Measurements from ENCODE around the gene CASK.

The CASK gene

GRCh38 chrX:41912923-41913322, 10.4 kb downstream of the CASK start:
- no peak for DNase-seq

- no peak for DNase-seq
Observed at GRCh38 chrX:41909068-41909467, 14.3 kb downstream of the CASK start.

- no peak for DNase-seq
Observed at GRCh38 chrX:41906515-41907187, 16.7 kb downstream of the CASK start.

GRCh38 chrX:41903544-41903943, 19.8 kb downstream of the CASK start:
- DNase-seq, result no peak

- no peak for DNase-seq
Observed at GRCh38 chrX:41900321-41900720, 23.0 kb downstream of the CASK start.

- DNase-seq, result no peak
Observed at GRCh38 chrX:41895826-41896225, 27.5 kb downstream of the CASK start.

GRCh38 chrX:41890026-41890423, 33.3 kb downstream of the CASK start:
- no peak for DNase-seq

GRCh38 chrX:41889317-41890025, 33.9 kb downstream of the CASK start:
- no peak for DNase-seq

GRCh38 chrX:41887691-41888090, 35.7 kb downstream of the CASK start:
- no peak for DNase-seq

GRCh38 chrX:41885724-41886123, 37.6 kb downstream of the CASK start:
- no peak for DNase-seq

- no peak for DNase-seq
Observed at GRCh38 chrX:41881166-41881565, 42.2 kb downstream of the CASK start.

- no peak for DNase-seq
Observed at GRCh38 chrX:41877167-41877566, 46.2 kb downstream of the CASK start.

GRCh38 chrX:41875142-41875541, 48.2 kb downstream of the CASK start:
- no peak for DNase-seq

- DNase-seq, result no peak
Observed at GRCh38 chrX:41870719-41871151, 52.6 kb downstream of the CASK start.

GRCh38 chrX:41868392-41868977, 54.9 kb downstream of the CASK start:
- no peak for DNase-seq

- DNase-seq, result no peak
Observed at GRCh38 chrX:41863343-41864203, 59.8 kb downstream of the CASK start.

GRCh38 chrX:41862562-41863184, 60.7 kb downstream of the CASK start:
- no peak for DNase-seq

GRCh38 chrX:41858161-41858775, 65.1 kb downstream of the CASK start:
- DNase-seq, result no peak

GRCh38 chrX:41857670-41858069, 65.7 kb downstream of the CASK start:
- no peak for DNase-seq

GRCh38 chrX:41846714-41847113, 76.6 kb downstream of the CASK start:
- DNase-seq, result no peak

GRCh38 chrX:41837270-41837944, 85.9 kb downstream of the CASK start:
- DNase-seq, result no peak

GRCh38 chrX:41828826-41829225, 94.5 kb downstream of the CASK start:
- peak in 1 of 2 experiments; percentile 2 for DNase-seq
